GM19023 (cell line): ENCODE results near the gene ANXA6.

Experiments
- ATAC-seq: cut with Tn5 transposase; IDR thresholded peaks from one replicate; pipeline ENCODE4 v1.9.1; 2021; ENCODE audit warnings: mild to moderate bottlenecking, moderate library complexity; ENCODE audit not compliant: unreplicated experiment

Gene ANXA6

DNA sequence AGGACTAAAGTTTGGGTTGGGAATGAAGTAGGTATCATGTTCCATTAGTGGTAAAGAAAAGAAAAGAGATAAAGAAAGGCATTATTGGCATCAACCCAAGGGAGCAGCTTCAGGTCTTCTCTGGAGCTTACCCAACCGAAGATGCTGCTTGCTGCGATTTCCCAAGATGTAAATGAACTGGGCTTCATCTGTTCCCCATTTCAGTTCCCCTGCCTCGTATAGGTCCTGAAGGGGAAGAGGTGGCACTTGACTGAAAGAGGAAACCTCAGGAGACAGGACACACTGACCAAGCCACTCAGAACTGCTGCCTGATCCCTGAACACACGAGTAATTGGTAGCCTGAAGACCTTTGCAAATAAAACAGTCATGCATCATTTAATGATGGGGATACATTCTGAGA lies 24.6 kb downstream of the ANXA6 start:
- ATAC-seq, result no peak

DNA sequence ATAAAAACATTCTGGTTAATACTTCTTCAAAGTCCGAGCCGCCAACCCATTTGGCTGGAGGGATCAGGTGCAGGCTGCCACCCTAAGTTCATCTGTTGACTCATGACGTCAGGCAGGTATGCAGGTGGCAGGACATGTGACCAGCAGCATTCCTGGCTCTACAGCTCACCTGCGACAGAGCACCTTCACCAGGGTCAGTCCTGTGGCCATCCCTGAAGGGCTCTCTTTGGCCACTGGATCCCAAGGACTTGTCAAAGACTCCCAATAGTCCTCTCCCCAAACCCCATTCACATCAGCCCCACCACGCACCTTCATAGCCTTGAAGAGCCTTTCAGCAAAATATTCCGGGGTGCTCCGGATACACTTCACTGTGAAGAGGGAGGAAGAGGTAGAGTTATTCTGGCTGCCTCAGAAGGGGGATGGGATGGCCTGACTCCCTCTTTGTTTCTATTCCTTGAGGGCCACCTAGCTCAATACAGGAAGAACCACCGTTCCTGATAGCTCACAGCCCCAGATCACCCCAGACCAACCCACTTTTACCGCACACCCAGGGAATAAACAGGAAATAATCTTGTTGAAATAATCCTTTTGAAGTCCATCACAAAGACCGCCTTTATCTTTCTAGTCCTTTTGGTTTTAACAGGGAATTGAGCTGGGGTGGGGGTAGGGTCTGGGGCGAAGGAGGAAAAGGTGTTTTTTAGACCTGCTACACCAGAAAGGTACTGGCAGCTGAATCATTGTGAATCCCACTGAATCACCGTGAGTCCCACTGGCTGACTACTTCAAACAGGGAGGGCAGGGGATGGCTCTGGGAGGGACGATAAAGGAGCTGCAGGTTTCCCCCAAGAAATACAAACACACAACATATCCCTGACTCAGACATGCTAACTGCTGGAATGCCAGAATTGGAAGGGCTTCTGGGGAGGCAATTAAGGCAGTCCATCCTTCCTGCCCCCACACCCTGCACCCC lies 26.4 kb downstream of the ANXA6 start:
- no peak for ATAC-seq

DNA sequence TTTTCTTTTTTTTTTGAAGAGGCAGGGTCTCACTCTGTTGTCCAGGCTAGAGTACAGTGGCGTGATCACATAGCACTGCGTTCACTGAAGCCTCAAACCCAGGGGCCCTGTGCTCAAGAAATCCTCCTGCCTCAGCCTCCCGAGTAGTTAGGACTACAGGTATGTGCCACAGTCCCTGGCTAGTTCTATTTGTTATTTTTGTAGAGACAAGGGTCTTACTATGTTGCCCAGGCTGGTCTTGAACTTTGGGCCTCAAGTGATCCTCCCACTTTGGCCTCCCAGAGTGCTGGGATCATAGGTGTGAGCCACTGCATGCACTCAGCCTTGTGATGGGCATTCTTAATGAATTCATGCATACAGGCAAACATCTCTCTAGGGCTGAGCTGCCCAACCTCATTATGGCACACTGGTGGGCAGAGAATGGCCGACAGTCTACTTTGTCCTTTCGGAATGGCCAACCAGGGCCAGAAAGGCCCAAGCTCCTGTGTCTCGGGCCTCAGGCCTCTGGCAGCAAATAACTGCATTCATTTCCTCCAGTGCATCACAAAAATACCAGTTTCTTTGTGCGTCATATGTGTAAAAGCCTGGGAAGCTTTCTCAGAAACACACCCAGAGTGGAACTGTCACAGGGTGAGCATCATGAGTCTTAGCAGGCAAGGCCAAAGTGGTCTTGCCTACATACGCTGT lies 27.2 kb downstream of the ANXA6 start:
- no peak for ATAC-seq

DNA sequence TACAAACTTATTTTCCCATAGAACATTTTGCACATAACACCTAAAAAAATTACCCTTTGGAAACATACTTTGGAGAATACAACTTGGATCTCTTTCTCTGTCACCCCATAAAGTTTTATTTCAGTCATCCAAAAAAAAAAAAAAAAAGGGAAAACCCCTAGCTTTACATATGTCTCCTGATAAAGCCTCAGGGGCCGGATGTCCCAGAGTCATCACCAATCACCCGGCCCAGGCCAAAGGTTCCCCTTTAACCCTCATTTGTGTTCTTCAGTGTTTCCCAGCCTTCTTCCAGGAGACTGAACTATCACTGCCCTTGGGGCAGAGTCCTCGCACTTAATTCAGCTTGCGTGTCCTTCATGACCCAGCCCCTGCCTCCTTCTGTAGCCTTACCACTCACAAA lies 28.8 kb downstream of the ANXA6 start:
- no peak for ATAC-seq

DNA sequence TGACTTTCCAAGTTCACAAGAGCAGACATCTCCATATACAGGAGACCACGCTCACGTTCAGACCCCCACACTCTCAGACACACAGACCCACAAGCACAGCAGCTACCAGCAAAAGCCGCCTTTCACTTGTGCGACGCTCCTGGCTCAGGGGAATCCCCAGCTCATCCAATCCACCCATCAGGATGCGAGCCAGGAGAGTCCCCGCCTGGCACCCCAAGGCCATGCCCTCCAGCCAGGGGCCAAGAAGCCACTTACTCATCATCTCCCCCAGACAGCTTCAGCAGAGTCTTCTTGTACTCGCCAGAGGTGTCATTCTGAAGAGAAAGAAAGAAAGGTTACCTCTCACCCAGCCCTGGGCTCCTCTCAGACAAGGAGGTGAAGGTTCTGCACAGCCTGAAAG lies 29.7 kb downstream of the ANXA6 start:
- no peak for ATAC-seq

DNA sequence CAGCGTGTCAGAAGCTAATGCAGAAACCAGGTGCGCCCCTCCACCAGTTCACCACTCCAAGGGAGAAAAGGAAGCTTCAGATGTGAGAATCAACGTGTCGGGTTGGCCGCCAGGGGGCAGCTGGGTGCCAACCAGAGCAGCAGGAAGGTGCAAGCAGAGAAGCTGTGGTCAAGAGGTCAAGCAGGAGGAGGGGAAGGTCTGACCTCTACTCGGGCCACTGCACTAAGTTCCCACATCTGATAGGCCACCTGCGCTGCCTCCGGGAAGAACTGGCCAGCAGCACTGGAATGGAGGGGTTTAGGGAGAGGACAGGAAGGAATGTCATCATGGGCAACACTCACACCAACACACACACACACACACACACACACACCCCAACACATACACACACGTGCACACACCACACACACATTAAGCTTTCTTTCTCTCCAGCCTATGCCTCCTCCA lies 31.4 kb downstream of the ANXA6 start:
- no peak for ATAC-seq

DNA sequence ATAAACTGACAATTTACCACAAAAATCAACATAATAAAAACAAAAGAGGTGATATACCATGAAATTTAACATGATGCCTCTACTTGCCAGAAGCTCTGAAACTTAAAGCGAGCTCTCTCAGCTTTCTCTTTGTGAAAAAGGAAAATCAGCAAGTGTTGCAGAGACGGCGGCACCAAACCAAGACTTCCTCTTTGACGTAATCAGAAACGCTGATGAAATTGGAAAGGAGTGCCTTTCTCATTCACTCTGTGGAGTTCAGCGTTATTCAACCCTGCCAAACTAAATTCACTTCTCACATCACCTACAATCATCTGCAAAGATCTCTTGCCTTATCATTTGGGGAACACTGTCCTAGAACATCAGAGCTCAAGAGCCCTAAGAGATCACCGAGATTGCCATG lies 32.2 kb downstream of the ANXA6 start:
- ATAC-seq, result no peak

DNA sequence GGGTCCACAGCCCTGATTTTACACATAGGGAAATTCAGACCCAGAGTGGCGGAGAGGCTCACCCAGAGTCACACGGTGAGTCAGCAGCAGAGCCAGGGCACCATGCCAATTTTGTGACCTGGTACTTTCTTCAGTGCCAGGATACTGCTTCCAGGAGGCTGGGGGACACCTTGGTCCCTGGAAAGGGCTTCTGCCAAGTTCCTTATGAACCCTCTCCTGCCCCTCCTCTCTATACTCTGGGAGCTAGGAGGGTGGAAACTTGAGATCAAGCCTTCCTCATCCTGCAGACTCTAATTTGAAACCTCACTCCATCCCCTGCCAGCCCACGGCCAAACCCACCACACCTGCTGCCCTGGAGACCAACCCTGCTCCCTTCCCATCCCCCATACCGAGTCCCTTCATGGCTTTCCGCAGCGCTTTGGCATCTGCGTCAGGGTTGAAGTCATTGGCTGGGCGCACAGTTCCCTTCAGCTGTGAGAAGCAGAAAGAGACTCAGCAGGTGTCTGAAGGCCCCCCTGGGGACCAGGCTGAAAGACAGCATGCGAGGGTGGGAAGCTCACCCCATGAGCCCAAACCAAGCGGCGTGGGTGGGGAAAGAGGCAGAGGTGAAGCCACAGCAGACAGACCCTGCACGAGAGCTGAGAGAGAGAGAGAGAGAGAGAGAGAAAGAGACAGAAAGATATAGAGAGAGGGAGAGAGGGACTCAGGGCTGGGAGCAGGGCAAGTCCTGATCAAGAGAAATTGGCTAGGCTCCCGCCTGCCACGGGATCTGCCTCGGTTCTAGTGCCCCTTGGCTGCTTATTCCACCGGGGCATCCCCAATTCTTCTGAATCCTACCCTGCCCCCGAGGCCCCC lies 33.5 kb downstream of the ANXA6 start:
- ATAC-seq, result peak; percentile 84

DNA sequence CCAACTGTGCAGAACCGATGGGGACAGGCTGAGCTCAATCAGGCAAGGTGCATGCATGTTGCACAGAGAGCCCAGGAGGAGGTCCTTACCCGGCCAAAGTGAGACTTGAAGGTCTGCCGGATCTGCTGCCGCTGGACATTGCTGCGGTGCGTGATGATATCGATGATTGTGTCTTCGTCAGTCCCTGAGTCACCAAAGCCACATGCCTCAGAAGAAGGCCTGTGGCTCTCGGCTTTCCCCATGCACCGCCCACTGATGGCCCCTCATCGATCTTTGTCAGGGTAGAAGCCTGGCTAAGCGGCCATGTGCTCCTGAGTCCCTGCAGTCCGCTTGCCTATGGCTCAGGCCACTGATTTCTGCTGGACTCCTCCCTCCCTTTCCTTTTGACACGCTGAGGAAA lies 34.8 kb downstream of the ANXA6 start:
- ATAC-seq, result no peak

DNA sequence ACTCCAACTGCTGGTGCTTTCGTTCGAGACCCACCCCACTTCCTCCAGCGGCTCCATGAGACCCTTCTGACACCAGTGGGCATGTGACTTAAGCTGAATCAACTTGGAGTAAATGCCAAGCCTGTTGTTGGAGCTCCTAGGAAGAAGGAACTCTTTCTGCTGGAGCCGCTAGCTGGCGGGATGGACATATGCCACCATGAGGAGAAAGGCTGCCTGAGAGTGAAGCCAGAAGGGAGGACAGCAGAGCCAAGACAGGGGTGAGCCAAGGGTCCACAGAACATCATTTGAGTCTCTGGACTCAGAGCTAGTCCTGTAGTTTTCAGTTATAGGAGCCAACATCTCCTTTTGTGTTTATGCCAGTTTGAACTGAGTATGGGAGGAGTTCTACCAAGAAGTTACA lies 35.9 kb downstream of the ANXA6 start:
- ATAC-seq, result no peak

DNA sequence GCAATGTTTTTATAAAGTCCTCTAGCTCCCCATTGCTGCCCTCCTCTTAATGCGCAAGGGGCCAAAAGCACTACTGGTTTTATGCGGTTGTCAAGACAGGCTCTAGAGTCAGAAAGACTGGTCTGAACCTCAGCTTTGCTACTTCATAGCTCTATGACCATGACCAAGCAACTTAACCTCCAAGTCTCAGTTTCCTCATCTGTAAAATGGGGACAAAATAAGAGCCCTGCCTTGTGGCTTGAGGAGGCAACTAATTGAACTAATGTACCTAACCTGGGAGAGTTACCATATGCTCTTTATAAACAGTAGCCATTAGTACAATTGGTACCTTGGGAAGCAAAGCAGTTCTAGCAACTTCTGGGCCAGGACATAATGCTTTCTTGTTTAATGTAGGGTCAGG lies 36.5 kb downstream of the ANXA6 start:
- ATAC-seq, result no peak

DNA sequence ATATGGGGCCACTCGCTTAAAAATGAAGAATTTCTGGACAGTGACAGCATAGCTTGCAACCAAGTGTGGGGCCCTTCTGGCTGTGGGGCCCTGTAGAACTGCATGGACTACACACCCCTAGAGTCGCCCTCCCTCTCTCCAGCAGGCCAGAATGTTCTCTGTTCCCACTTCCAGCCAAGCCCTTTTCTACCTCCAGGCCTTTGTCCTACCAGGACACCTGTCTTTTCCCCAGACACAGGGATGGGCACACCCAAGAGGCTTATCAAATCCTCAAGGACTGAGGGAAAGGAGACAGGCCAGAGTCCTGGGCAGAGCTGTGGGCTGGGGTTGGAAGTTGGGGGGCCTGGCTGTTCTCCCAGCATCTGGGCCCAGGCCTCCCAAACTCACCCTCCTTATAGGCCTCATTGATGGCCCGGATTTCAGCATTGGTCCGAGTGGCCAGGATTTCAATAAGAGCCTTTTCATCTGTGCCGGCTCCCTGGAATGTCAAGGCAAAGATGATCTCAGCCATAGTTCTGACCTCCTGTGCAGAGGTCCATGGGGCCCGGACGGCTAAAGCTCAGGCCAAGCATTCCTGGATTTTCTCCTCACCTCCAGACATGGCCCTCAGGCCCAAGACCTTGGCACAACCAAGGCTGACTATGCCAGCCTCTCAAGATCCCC lies 38.5 kb downstream of the ANXA6 start:
- ATAC-seq, result no peak

DNA sequence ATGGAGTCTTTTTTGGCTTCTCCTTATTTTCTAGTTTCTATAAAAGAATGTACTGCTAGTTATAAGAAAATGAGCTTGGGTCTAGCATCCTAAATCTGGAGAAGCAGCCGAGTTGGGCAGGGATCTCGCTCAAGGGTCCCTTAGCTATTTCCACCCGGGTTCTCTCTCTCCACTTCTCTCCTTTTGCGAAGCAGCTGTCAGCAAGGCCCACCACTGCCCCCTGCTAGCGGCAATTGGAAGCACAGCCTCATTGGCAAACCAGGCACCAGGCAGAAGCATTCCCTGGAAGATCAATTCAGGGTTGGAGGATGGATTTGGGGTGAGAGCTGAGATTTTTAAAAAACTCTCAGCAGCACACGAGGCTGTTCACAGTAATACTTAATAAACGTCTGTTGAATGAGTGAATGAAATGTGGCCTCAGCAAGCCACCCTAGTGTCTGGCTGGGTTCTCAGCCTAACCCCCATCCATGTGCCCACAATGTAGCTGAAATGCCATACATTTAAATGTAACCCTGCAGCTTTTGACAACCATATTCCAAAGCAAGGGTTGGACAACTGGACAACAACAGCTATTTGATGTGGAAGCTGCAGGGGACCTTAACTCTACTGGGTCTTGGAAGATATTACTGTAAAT lies 42.2 kb downstream of the ANXA6 start:
- no peak for ATAC-seq

DNA sequence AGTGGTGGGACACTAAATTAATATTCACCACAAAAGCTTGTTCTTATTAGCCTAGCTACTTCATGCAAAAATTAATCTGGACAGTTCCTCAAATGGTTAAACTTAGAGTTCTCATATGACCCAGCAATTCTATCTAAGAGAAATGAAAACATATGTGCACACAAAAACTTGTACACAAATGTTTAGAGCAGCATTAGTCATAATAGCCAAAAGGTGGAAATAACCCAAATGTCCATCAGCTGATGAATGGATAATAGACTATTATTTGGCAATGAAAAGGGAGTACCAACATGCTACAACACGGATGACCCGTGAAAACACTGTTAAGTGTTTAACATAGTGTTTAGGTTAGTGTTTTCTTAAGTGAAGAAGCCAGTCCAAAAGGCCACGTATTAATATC lies 43.9 kb downstream of the ANXA6 start:
- ATAC-seq, result no peak

DNA sequence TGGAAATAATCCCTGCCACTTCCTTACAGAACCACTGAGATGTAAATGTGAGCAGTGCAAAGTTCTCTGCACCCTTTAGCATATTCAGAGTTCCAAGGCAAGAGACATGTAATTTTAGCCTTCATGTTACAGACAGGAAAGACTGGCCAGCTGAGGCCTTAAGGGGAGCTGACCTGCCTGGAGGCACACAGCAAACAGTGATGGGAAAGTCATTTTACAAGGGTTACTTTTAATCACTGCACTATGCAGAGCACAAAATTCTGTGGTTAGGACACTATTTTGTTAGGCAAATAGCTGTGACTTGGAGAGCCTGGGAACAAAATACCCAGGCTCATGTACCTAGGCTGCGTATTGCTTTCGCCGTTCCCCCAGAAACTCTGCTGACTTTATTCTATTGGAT lies 46.6 kb downstream of the ANXA6 start:
- no peak for ATAC-seq

DNA sequence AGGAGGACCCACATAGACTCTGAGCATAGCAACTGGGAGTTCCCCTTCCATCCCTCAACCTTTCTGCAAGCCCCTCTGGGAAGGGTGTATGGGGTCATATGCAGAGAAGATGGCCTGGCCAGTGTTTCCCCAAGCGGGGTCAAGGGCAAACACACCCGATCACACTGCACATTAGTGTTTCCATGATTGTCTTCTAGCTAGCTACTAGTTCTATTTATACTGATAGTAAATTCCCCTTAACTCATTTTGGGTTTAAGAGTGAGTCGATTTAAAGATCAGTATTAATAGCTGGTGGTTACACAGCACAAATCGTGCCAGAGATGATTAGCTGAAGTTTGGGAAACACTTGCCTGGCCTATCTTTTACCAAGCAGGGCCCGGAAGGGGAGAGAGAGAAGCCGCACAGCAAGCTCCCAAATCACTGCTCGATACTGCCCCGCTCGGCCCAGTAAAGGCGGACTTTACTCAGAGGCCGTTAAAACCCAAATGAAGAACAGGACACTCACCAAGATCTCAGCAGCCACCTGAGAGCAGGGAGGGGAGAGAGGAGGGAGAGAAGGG lies 47.4 kb downstream of the ANXA6 start:
- ATAC-seq, result peak; percentile 35

DNA sequence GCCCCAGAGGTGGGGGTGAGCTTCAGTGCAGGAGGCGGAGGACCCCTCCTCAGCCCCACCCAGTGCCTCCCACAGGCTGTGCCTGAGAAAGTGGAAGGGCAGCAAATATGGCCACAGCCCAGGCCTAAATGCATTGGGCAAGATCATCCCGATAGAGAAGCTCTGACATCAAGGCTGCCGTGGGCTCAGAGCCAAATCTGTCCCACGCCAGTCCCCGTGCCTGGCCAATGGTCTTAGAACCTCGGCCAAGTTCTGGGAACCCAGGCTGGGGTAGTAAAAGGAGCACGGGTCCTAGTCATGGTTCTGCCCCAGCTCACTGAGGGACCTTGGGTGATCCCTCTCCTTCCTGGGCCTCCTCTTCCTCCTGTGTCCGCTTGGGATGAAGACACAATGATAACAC lies 49.0 kb downstream of the ANXA6 start:
- ATAC-seq, result no peak

DNA sequence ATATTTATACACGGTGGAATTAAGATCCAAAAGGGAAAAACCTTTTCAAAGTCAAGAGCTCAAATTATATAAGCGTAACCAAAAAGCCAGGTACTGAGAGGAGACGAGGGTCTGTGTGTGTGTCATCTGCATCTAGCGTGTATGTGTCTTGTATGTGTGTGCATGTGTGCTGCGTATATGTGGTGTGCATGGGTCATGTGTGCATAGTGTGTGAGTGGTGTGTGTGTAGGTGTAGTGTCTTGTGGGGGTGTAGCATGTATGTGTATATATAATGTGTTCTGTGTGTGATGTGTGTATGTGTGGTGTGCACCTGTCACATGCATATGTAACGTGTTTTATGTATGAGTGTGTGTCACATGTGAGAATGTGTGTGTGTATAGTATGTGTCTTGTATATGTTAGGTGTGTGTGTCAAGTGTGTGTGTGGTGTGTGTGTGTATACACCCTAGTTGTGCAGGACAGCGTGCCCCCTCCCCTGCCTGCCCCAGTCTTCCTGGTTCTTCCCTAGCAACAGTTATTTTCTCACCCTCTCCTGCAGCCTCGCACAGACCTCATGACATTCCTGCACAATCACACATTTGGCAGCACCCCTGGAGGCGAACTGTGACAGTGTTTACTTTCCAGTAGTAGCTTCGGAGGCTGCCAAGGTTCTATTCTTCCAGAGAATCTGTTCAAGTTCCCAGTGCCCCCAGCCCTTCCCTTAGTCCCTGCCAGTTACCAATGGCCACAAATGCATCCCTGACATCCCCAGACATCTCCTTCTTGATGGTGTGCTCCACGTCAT lies 49.6 kb downstream of the ANXA6 start:
- ATAC-seq, result no peak

DNA sequence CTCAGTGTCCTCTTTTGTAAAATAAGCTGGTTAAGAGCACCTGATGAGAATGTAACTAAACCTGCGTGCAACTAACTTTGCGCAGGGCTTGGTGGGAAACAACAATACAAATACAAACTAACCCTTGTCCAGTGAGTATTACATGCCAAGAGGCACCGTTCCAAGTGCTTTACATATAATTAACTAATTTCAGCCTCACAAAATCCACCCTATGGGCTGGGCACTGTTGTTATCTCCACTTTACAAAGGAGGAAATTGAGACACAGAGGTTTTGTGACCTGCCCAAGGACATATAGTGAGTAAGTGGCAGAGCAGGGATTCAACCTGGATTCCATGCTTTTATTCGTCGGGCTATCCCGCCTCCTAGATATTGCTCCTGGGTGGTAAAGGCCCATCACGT lies 50.5 kb downstream of the ANXA6 start:
- no peak for ATAC-seq
